Endothelial cell of hepatic sinusoid (primary cell): Measurements from ENCODE around the gene SUCLG2.

ENCODE experiments used
- in situ Hi-C: cut with HindIII; loops from 2 replicates; pipeline ENCODE4 v1.10.0; 2017; ENCODE audit warnings: low sequenced_read_pairs

The SUCLG2 gene

DNA sequence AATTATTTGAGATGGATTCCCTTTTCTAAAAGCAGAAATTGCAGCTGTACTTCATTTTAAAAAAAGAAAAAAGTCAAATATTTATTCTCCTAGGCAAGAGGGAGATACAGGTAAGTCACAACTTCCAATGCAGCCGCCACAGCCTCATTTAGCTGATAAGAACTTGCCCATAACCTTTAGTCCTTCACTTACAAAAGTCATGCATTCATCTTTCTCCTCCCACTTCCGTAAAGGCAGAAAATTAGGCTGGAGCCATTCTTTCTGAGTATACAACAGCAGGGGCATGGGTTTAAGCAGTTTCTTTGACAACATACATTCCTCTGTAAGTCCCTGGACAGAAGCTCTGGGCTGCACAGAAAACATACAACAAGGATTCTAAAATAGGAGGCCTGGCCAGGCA, 4.3 kb downstream of the SUCLG2 start:
- in situ Hi-C loops, result no loop called here

DNA sequence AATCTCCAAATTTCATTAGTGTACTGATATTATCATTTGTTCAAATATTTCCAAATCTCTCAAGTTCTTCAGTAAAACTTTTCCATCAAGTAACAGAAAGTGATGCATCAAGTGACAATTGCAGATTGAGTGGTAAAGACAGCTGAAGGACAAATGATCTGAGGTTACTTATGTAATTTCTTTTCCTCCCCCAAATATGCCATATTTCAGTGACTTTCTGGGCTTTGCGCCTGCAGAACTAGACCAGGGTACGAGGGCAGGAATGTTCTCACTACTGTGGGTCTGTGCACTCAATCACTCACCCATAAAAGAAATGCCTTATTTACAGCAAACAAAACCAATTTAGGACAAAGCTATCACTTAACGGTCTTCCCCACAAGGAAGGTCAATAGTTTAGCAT, 4.7 kb downstream of the SUCLG2 start:
- in situ Hi-C loops, result no loop called here

DNA sequence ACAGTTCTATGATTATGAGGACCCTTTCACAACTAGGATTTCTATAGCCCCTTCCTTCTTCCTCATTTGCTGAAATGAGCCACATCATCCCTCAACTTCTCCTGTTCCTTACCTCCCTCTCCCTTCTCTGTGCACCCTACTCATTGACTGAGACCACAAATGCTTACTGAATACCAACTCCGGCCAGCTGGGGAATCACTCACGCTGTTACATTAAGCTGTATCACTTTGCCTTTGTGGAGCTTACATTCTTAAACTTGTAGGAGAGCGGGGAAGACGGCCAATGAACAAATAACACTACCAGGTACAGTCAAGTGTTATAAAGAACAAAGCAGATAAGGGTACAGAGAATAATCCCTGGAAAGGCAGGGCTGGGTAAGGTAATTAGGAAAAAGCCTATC, 5.7 kb downstream of the SUCLG2 start:
- in situ Hi-C loops, result no loop called here

DNA sequence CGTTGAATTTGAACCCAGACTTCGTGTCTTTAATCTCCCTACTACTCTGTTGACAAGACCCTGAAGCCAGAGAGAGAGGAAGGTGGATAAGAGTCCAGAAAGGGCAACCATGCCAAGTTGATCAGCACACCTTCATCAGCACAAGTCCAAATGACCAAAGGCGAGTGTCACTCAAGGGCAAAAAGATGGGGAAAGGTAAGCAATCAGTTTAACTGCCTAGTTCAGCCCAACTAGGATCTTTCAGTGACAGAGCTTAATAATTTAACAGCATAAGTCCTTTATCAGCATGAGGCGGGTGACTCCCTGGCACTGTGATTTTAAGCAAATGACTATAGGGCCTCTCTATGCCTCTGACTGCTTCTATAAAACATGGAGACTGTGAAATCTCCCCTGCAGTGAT, 6.2 kb downstream of the SUCLG2 start:
- in situ Hi-C loops, result no loop called here

DNA sequence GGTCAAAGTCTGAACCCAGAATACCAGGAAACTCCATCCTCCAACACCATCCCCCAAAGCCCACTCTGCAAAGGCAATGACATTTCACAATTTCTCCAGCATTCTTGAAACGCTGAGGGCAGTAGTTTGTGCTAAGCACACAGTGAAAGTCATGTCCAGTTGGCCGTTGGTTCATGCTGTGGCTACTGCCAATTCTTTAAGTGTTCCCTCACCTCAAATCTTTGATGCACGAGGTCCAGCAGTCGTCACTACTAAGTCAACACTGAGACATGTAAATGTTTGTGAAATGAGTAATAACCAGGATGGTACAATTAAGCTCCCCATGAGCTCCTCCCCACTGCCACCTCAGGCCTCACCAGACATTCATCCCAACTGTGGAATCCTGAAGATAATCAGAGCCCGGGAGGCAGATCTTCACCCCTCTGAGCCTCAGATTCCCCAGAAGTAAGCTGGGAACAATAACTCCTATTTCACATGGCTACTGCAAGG, 7.0 kb downstream of the SUCLG2 start:
- in situ Hi-C loops, result no loop called here

DNA sequence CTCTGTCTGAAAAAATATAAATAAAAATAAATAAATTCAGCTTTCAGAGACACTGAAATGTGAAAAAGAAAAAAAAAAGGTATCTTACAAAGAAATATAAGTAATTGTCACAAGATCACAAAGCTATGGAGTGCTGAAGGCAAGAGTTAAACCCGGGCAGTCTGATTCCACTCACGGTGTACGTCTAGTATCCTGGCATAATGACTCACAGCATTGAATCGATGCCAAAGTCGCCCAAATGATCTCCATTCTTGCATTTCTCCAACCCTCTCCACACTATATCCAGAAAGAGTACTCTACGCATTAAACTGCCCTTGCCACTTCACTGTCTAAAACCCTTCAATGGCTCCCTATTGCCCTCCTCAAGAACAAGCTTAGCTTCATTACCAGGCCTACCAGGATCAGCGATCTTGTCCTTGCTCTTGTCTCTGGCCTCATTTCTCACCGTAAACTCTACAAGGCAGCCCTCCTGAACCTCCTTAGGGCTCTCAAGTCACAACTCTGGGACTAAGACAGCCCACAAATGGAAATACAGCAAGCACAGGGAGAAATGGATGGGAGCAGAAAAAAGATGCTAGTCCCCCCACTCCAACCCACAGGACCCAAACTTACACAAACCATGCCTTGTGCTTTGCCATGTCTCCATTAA, 7.7 kb downstream of the SUCLG2 start:
- in situ Hi-C loops, result no loop called here

DNA sequence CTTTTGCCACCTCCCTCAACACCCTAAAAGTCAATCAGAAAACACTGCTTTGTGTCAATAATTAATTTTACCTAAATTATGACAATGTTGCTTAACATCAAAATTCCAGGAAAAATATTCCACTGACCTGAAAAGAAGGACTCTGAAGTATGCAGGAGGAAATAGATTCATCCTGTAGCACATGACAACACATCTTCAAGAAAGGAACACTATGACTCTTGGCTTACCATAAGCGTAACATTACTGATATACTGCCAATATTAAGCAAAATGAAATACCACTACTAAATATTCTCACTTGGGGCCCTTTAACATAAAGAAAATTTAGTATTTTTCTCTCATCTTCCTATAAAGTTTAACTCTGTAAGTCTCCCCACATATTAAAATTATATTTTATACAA, 9.6 kb downstream of the SUCLG2 start:
- in situ Hi-C loops, result no loop called here

DNA sequence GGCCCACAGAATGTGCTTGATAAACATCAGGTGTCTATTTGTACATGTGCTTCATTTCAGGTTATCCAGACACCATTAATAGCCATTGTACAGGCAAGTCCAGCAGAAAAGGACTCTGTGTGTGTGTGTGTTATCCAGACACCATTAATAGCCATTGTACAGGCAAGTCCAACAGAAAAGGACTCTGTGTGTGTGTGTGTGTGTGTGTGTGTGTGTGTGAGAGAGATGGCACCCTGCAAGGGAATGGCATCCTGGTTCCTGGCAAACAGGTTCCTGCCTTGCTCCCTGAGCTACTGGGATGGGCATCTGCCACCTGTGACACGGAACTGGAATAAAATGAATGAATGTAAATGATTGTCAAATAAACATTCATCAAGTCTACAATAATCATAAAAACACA, 11.7 kb downstream of the SUCLG2 start:
- in situ Hi-C loops, result no loop called here

DNA sequence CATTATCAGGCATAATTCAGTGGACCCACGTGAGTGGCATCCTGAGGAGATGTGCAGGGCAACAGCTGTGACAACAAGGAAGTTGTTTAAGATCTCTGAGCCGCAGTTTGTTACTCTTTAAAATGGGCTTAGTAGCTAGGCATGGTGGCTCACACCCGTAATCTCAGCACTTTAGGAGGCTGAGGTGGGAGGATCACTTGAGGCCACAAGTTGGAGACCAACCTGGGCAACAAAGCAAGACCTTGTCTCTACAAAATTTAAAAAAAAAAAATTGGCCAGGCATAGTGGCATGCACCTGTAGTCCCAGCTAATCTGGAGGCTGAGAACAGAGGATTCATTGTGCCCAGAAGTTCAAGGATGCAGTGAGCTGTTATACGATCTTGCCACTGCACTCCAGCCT, 12.2 kb downstream of the SUCLG2 start:
- in situ Hi-C loops, result no loop called here

DNA sequence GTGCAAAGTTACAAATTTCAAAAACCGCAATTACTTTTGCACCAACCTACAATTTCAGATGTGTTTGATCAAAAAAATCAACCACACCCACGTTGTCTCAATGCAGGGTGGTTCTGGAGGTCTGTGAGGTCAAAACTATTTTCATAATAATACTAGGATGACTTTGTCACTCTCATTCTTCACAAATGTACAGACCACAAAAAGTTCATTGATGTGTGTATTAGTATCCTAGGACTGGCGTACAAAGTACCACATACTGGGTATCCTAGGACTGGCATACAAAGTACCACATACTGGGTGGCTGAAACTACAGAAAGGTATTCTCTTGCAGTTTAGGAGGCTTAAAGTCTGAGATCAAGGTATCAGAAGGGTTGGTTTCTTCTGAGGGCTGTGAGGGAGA, 13.0 kb downstream of the SUCLG2 start:
- in situ Hi-C loops, result no loop called here

DNA sequence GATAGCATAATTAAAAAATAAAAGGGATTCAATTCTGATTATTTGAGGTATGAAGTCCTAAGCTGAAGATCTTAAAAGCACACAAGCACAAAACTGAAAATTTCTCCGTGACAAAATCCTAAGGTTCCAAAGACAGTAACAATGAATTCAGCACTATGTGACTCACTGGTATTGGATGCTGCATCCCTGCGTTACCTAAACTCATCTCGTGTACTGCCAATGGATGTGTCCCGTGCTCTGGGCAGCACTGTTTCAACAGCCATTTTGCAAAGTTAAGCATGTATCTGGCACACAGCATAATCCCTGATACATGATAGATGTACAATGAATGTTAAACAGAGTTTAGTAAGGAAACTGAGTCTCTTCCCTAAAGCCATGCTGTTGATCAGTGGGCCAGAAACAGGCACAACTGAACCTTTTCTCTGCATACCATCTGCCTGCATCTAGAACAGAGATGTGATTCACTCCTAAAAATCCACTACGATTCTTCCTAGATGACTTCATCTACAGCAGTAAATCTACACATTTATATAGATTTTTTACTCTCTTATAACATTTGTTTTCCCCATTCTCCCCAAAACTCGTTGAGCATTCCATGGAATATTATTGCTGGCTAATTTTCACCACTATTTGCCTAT, 14.3 kb downstream of the SUCLG2 start:
- in situ Hi-C loops, result no loop called here

DNA sequence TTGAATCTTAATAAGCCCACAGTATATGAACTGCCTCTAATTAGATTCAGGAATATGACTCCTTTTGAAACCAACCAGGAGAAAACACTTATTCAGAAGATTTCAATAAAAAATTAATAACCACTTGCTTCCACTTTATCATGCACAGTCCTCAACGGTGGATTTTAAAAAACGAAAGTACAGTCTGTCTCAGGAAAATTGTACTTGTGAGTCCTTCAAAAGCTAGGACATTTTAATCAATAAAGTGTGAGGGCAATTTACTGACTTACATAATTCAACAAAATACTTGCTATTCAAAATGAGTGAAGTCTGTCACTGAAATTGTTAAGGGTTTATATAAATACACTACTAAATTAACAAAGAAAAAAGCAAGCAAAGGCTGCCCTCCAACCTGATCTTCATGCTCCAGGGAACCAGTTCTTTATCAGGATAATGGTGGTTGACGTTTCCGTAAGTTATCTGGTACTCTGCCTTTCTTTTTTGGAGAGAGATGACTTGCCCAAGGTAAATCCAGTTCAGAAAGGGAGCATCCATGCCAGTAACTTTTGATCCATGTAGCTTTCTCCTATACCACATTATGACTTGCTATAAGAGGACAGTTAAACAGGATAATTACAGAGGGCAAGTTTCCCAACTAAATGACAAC, 17.0 kb downstream of the SUCLG2 start:
- in situ Hi-C loops, result no loop called here

DNA sequence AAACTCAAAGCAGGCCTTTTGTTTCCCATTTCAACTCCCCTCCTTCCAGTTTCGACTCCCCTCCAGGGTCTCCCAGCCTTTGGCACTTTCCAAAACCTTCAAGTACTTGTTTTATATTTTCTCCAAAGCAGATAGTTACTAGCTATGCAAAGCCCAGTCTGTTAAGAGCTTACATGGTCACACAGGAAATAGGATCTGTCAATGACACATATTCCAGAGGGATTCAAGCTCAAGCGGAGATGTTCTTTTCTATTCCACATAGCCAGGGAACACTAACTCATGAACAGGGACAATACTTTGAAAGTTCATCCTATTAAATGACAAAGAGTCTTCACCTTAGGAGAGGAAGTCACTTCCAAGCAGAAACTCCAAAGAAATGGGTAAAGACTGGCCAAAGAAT, 18.6 kb downstream of the SUCLG2 start:
- in situ Hi-C loops, result no loop called here

DNA sequence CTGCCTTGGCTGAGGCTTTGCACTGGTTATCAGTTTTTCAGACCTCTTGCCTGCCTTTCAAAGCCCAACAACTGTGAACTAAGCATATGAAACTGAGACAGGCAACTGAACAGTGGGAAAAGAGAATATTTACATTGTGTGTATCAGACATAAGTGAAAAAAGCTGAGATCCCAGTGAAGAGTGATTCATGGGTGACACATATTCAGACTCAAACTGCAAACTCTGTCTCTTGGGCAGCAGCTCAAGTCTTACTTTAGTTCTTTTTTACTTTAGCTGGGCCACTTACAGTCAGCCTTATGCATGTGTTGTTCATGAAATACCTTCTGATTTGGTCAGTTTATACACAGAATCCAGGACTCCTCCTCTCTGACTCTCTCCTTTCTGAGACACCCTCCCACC, 19.2 kb downstream of the SUCLG2 start:
- in situ Hi-C loops, result no loop called here

DNA sequence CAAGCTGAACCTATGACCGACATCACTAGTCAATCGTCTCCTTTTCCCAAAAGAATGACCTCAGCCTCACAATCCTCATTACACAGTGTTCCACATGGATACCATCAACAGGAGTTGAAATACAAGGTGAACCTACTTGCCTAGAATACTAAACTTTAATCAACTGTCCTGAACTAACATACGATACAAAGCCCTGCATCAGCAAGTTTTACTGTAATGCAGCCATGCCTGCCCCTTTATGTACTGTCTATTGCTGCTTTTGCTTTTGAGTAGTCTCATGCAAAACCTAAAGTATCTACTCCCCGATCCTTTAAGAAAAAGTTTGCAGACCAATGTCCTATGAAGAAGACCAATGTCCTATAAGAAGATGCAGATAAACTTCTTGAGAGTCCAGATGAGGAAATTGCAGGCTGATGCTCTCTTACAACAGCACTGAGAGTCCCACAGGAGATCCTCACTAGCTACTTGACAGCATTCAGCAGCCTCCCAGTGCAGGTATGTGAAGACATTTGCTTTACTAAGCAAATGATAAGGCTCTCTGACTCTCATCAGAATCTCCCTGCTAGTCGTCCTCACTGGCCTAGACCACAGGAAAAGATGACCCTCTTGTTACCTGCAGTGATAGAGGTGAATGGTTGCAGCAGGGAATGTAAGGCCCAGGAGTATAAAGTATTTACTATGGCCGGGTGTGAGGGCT, 23.6 kb downstream of the SUCLG2 start:
- in situ Hi-C loops, result no loop called here

DNA sequence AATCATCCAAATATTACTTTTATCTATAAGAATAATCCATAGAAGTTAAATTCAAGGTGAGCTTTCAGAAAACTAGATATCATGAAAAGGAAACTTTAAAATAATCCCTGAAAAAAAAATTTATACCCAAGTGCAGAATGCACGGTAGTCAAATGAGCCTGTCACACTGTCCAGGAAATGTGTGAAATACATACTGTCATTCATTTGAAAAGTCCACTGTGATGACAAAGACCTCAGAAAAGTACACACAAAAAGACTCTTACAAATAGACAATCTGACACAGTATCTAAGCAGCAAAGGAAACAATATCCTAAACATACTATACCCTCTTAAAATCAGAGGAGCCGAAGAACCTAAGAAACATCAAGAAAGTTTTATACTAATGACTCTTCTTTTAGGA, 29.7 kb downstream of the SUCLG2 start:
- in situ Hi-C loops, result no loop called here

DNA sequence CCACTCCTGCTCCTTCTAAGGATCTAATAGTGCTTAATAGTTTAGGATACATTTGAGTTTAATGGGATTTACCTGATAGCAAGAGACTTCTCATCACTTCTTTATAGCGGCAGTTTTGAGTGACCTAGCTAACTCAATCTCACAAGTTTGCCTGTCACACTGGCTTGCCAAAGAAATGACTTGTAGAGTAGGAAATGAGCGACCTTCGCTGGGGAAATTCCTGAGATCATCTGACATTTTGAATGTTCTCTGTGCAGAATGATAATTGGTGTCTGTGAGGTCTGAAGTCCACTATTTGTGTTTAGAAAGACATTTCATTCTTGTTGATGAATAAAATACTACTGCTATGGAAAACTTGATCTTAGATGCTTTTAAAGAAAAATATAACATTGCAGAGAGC, 30.3 kb downstream of the SUCLG2 start:
- in situ Hi-C loops, result no loop called here

DNA sequence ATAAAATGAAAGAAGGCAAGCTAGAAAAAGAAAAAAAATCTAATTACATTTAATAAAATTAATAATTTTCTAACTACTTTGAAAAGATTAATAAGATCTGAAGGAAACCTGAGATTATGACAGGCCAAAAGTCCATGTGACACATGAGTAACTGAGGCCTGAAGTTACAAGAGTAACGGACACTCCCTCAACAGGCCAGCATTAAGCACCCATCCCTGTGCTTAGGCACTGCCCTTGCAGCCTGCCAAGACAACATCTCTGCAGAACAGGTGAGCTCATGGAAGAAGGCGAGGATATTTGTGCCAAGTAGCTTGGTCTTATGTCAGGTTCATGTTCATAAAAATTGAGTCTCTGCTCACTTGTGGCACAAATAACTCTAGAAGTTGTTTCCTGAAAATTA, 31.8 kb downstream of the SUCLG2 start:
- in situ Hi-C loops, result no loop called here

DNA sequence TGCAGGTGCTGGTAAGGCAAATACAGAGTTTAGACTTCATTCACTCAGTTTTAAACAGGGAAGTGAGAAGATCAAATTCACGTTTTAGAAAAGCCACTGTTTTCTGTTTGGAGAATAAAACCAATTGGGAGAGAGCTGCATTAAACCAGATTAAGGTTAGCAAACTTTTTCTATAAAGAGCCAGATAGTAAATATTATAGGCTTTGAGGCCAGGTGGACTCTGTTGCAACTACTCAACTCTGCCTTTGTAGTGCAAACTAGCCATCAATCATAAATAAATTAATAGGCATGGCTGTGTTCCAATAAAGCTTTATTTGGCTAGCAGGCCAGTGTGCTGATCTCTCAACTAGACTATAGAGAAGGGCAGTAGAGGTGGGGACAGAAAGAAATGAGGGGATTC, 33.5 kb downstream of the SUCLG2 start:
- in situ Hi-C loops, result no loop called here

DNA sequence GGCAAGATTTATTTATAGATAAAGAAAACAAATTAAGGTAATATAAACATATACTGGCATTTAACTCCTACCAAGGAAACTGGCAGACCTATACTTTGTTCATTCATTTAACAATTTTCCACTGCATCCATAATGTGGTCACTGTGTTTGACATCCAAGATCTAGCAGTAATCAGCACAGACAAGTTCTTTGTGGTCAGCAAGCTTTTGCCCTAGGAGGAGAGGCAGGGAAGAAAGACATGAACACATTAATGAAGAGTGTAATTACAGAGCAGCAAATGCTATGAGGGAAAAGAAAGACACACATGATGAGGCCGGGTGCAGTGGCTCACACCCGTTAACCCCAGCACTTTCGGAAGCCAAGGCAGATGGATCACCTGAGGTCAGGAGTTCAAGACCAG, 34.4 kb downstream of the SUCLG2 start:
- in situ Hi-C loops, result no loop called here

DNA sequence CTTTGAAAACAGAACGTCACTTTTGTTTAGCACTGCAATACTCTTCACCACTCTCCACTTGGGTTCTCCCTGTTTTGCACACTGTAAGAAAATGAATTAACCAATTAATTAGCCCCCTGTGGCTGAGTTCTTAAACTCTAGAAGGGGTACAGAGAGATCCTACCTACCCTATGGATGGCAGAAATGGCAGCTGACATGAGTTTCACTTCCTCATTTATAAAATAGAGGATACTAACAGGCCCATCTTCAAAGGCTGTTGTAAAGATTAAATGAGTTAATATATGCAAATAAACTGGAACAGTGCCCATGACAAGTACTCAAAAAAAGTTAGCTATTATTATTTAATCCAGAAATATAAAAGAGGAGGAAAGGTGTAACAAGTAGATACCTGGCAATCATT, 36.9 kb downstream of the SUCLG2 start:
- in situ Hi-C loops, result no loop called here

DNA sequence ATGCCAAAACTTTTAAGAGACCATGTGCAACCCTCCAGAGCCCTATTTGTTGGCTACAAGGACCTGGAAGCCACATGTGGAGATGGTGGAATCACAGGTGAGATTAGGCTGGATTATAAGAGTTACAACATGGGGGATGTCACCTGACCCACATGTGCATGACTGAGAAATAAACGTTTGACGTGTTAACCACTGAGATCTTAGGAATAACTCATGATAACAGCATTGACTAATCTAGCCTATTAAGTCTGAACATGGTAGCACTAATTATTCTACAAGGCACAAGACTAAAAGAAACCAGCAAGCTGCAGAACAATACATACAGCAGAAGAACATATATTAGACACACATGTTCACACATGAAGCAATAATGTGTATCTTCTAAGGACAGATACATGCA, 38.4 kb downstream of the SUCLG2 start:
- in situ Hi-C loops, result no loop called here
